A673 (cell line): ENCODE data around the gene AFAP1. TPM values are rescaled to one million over a fixed set of nuclear protein-coding genes. Genes with fewer than 3 reads are reported as not detected.

ENCODE experiments used
- BruUV-seq: library from RNA; stranded (reverse); fragments of 400-500 nt; replicated peaks from 2 replicates; lab custom pipeline; 2021; lab: Mats Ljungman, UMichigan
- CTCF ChIA-PET: fragments of 300-600 bp; sonication (Branson Sonifier 250); formaldehyde crosslinking; loops from one replicate; lab custom pipeline; 2022; ENCODE audit warnings: antibody characterized with exemption; lab: Charles Lee
- POLR2A ChIA-PET: fragments of 300-600 bp; sonication (Branson Sonifier 250); formaldehyde crosslinking; loops from one replicate; lab custom pipeline; 2022; ENCODE audit warnings: antibody characterized with exemption; ENCODE audit not compliant: low non-redundant PET; lab: Charles Lee
- DNase-seq: peaks from one replicate; pipeline ENCODE4 v3.0.0-alpha.2; 2015; ENCODE audit warnings: low spot score
- H3K27ac ChIP-seq: fragments of 200-600 bp; sonication (generic); 2 replicates; pipeline ENCODE4 v1.5.1; 2016; ENCODE audit warnings: mixed run types, low read depth, mild to moderate bottlenecking, mixed read lengths, antibody characterized with exemption, low read length; ENCODE audit not compliant: poor library complexity, severe bottlenecking
- H3K27me3 ChIP-seq: fragments of 200-600 bp; sonication (generic); replicated peaks from 2 replicates; pipeline ENCODE4 v1.6.1; 2017; ENCODE audit warnings: mixed run types, low read depth, mild to moderate bottlenecking, mixed read lengths, antibody characterized with exemption, low read length; ENCODE audit not compliant: insufficient read depth, poor library complexity
- H3K36me3 ChIP-seq: fragments of 200-600 bp; sonication (generic); 2 replicates; pipeline ENCODE4 v1.6.1; 2016; ENCODE audit warnings: mixed run types, mild to moderate bottlenecking, mixed read lengths, antibody characterized with exemption, low read length; ENCODE audit not compliant: insufficient read depth, poor library complexity, severe bottlenecking
- H3K4me1 ChIP-seq: fragments of 200-600 bp; sonication (generic); 2 replicates; pipeline ENCODE4 v1.6.1; 2017; ENCODE audit warnings: mixed run types, mild to moderate bottlenecking, mixed read lengths, antibody characterized with exemption, low read length; ENCODE audit not compliant: insufficient read depth, poor library complexity, severe bottlenecking
- H3K4me3 ChIP-seq: fragments of 200-600 bp; sonication (generic); 2 replicates; pipeline ENCODE4 v1.5.1; 2016; ENCODE audit warnings: low read depth, mixed run types, mild to moderate bottlenecking, mixed read lengths, low read length; ENCODE audit not compliant: poor library complexity, severe bottlenecking
- H3K9me3 ChIP-seq: fragments of 200-600 bp; sonication (generic); 2 replicates; pipeline ENCODE4 v1.6.1; 2016; ENCODE audit warnings: mixed run types, low read depth, mild to moderate bottlenecking, mixed read lengths, antibody characterized with exemption, low read length; ENCODE audit not compliant: poor library complexity, severe bottlenecking
- EZH2 ChIP-seq: fragments of 200-600 bp; sonication (generic); IDR thresholded peaks from 2 replicates; pipeline ENCODE4 v1.6.1; 2017; ENCODE audit warnings: borderline replicate concordance, low read depth, mild to moderate bottlenecking, mixed read lengths, antibody characterized with exemption, low read length; ENCODE audit not compliant: poor library complexity, severe bottlenecking
- intact Hi-C: fragments of 100-400 bp; cut with micrococcal nuclease; formaldehyde crosslinking; loops from one replicate; pipeline ENCODE4 v1.10.0; 2022; ENCODE audit not compliant: unreplicated experiment
- total RNA-seq: library from RNA; stranded (reverse); gene quantifications from 2 replicates; pipeline ENCODE4 v1.2.3, GENCODE V29; 2021
- TF ChIP-seq, protein P1 (sequence below): fragments of 300-800, 200-600 bp; sonication (generic); conservative IDR thresholded peaks from 2 replicates; pipeline ENCODE4 v1.5.1; 2017; ENCODE audit warnings: low read depth, mild to moderate bottlenecking, antibody characterized with exemption, low read length, moderate library complexity, mixed read lengths

AFAP1 gene
- total RNA-seq, 1 experiment from 2014 or later: 42.6 TPM

DNA sequence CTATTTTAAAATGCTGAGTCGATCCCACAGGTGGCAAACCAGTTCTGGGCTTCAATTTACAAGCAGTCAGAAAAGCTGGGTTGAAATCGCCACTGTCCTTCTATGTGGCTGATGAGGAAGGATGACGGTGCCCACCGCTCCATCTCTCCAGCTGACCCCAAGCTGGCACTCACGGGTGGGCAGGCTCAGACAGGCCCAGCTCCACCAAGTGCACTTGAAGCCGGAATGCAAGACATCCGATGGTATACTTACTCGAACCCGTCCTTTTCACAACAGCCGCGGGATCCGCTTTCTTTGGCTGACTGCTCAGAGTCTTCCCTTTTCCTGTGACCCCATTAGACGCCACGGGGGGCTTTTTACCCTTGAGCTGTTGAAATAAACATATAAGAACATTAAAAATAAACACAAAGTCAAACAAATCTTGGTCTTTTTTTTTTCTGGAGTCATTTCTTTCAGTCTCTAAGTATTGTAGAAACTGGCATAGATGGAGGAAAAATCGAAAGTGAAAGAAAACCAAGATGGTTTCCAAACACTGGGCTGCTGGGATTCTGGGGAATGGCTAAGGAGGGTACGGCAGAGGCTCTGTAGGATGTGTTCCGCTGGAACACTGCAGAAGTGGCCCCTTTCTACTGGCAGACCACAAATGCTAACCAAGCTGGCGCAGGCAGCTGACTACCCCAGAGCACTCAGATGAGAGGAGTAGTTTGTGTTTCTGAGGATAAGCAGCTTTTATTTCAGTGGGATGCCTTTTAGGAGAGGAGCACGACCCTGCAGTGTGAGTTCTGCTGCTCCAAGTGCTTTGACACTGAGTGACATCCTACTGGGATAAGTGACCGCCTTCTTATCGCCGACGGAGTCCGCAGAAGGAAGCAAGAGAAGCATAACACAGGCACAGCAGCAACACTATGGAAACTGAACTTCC is 160.9 kb downstream of the AFAP1 start:
- TF ChIP-seq EZH2: no peak
- TF ChIP-seq, protein P1, sequence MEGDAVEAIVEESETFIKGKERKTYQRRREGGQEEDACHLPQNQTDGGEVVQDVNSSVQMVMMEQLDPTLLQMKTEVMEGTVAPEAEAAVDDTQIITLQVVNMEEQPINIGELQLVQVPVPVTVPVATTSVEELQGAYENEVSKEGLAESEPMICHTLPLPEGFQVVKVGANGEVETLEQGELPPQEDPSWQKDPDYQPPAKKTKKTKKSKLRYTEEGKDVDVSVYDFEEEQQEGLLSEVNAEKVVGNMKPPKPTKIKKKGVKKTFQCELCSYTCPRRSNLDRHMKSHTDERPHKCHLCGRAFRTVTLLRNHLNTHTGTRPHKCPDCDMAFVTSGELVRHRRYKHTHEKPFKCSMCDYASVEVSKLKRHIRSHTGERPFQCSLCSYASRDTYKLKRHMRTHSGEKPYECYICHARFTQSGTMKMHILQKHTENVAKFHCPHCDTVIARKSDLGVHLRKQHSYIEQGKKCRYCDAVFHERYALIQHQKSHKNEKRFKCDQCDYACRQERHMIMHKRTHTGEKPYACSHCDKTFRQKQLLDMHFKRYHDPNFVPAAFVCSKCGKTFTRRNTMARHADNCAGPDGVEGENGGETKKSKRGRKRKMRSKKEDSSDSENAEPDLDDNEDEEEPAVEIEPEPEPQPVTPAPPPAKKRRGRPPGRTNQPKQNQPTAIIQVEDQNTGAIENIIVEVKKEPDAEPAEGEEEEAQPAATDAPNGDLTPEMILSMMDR: no peak
- ChIA-PET CTCF (no interaction called here), POLR2A (no interaction called here)
- peaks cover 26% of the 10 kb centered on the region for H3K36me3 ChIP-seq
- no TSS peak for BruUV-seq
- H3K9me3 ChIP-seq: no peaks in the 10 kb centered on the region
- H3K27me3 ChIP-seq: no peaks in the 10 kb centered on the region
- peaks cover 45% of the 10 kb centered on the region for H3K4me1 ChIP-seq
- no peak for DNase-seq
- intact Hi-C loops: no loop called here
- peak overlapping the region; percentile 53 for H3K27ac ChIP-seq
- H3K4me3 ChIP-seq: no peak overlapping the region

- no peak overlapping the region for H3K4me3 ChIP-seq
- no peak for DNase-seq
- no peaks in the 10 kb centered on the region for H3K9me3 ChIP-seq
- intact Hi-C loops: no loop called here
- ChIA-PET CTCF (interaction anchor here (0.6 kb wide), 1 partner anchor 26 kb away, joined by 3 read pairs; no protein-coding TSS in a partner anchor), POLR2A (no interaction called here)
- no peaks in the 10 kb centered on the region for H3K27me3 ChIP-seq
- H3K27ac ChIP-seq: peak overlapping the region; percentile 53
- peaks cover 27% of the 10 kb centered on the region for H3K36me3 ChIP-seq
- TF ChIP-seq, protein P1: no peak
- BruUV-seq: no TSS peak
- H3K4me1 ChIP-seq: peaks cover 45% of the 10 kb centered on the region
Observed at GRCh38 chr4:7777871-7778509, 161.7 kb downstream of the AFAP1 start.

DNA sequence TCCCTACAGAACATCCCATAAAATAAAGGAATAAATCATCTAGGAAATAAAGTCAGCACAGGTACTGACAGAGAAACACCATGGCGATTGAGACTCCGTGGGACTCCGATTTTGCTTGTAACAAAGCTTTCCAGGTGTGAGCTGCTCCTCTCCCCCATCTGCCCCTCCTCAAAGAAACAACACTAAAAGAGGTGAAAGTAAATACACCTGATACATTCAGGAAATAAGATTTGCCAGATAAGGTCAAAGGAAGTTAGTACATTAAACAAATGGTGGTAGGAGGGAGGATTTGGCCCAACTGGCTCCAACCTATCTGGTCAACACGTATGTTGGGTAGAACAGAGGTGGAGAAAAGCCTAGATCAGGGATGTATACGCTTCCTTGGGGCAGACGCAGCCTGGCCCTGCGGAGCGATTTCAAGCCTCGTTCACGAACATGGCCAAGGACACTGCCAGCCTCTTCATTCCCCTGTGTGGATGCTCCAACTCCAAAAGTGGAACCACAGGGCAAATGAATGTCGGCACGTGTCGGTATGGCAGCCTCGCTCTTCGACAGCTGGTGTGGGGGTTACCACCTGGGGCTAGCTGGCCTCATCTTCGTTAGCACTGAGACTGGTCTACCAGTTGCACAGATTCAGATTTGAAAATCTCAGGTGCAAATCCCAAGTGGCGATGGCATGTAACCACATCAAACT is 162.5 kb downstream of the AFAP1 start:
- Histone ChIP-seq H3K27ac (no peak overlapping the region), H3K4me3 (no peak overlapping the region), H3K9me3 (no peaks in the 10 kb centered on the region), H3K27me3 (no peaks in the 10 kb centered on the region), H3K4me1 (peaks cover 38% of the 10 kb centered on the region), H3K36me3 (peaks cover 27% of the 10 kb centered on the region)
- intact Hi-C loops: no loop called here
- no peak for DNase-seq
- POLR2A ChIA-PET: no interaction called here
- TF ChIP-seq, protein P1: no peak
- no peak for TF ChIP-seq EZH2
- BruUV-seq: no TSS peak
- CTCF ChIA-PET: interaction anchor here (0.6 kb wide), 1 partner anchor 27 kb away, joined by 3 read pairs; no protein-coding TSS in a partner anchor
